Peyer's patch (tissue), 4 donors: ENCODE measurements around the gene AMDHD2. TPM values are rescaled to one million over a fixed set of nuclear protein-coding genes. Genes with fewer than 3 reads are reported as not detected.
A peak's percentile ranks its signal among the peaks of the same experiment; 100 is the strongest.

Source experiments
- DNase-seq, 3 donors: peaks; one replicate each; pipeline ENCODE4 v3.0.0-alpha.2; 2017 to 2019
- H3K27ac ChIP-seq, 4 donors: fragments of 200-600 bp; sonication (generic); one replicate each; pipeline ENCODE4 v1.5.1; 2016 to 2019
- H3K27me3 ChIP-seq, 2 donors: fragments of 200-600 bp; sonication (generic); one replicate each; pipeline ENCODE4 v1.5.1; 2019
- H3K36me3 ChIP-seq, 3 donors: fragments of 200-600 bp; sonication (generic); one replicate each; pipeline ENCODE4 v1.5.1; 2016 to 2019
- H3K4me1 ChIP-seq, 4 donors: fragments of 200-600 bp; sonication (generic); one replicate each; pipeline ENCODE4 v1.5.1; 2016 to 2019
- H3K4me3 ChIP-seq, 4 donors: fragments of 200-600 bp; sonication (generic); 1 replicate in 3 of 4; 2 replicates in 1 of 4; pipeline ENCODE4 v1.5.1; 2016 to 2019; ENCODE audit warnings: mild to moderate bottlenecking in 1 of 4
- H3K9me3 ChIP-seq, 4 donors: fragments of 200-600 bp; sonication (generic); one replicate each; pipeline ENCODE4 v1.5.1; 2016 to 2019; ENCODE audit warnings: mild to moderate bottlenecking in 1 of 4
- CTCF ChIP-seq, 6 experiments: fragments of 450-650 bp in 4 of 6; fragments of 200-600 bp in 2 of 6; sonication (generic) in 1 of 6; IDR thresholded peaks; one replicate each; pipeline ENCODE4 v1.5.1; 2017 to 2019; ENCODE audit warnings: antibody characterized with exemption in 6 of 6, mild to moderate bottlenecking in 3 of 6, moderate library complexity in 1 of 6
- POLR2A ChIP-seq, 2 donors: fragments of 450-650 bp; IDR thresholded peaks; one replicate each; pipeline ENCODE4 v1.5.1; 2017; ENCODE audit warnings: antibody characterized with exemption in 2 of 2, mild to moderate bottlenecking in 2 of 2, moderate library complexity in 2 of 2
- total RNA-seq, 4 donors: library from RNA; depleted of rRNA; stranded (reverse); fragments of >200 nt; gene quantifications; one replicate each; pipeline ENCODE4 v1.1.0, GENCODE V29; 2016

Gene AMDHD2
- total RNA-seq, result 100 to 1,000 TPM in 1 of 4 donors, 10 to 100 TPM in 3; 56.0 to 173 (median 83.8) TPM

- DNase-seq, result peak; percentile 93 to 95 (median 94)
- Histone ChIP-seq H3K27ac (peak within 1 kb of the TSS; percentile 85 to 96 (median 88)), H3K36me3 (peaks cover 0 to 24% (median 0%) of the 10 kb centered on the region in 3 donors), H3K4me3 (peak within 1 kb of the TSS; percentile 68 to 91 (median 78)), H3K27me3 (no peaks in the 10 kb centered on the region), H3K4me1 (peaks cover 6 to 67% (median 37%) of the 10 kb centered on the region in 4 donors), H3K9me3 (no peaks in the 10 kb centered on the region)
- no peak for TF ChIP-seq CTCF (IDR thresholded peaks at IDR 0.05)
- peak; percentile 36 to 61 for TF ChIP-seq POLR2A (IDR thresholded peaks at IDR 0.05)
Measured at GRCh38 chr16:2520097-2520783, at the start of gene AMDHD2. Gene AMDHD2, plus strand, starts transcription at chr16:2520371. Its CDS starts 88 bp downstream, at chr16:2520459.

- DNase-seq, result no peak
- Histone ChIP-seq H3K27ac (no peak overlapping the region), H3K4me3 (no peak overlapping the region), H3K9me3 (no peaks in the 10 kb centered on the region), H3K4me1 (peaks cover 0 to 63% (median 34%) of the 10 kb centered on the region in 4 donors), H3K36me3 (no peaks in the 10 kb centered on the region), H3K27me3 (peaks cover 0 to 37% of the 10 kb centered on the region in 2 donors)
- TF ChIP-seq CTCF (IDR thresholded peaks at IDR 0.05), result no peak
- no peak for TF ChIP-seq POLR2A (IDR thresholded peaks at IDR 0.05)
Measured at GRCh38 chr16:2470603-2471015, 49.6 kb upstream of the AMDHD2 start.

DNA sequence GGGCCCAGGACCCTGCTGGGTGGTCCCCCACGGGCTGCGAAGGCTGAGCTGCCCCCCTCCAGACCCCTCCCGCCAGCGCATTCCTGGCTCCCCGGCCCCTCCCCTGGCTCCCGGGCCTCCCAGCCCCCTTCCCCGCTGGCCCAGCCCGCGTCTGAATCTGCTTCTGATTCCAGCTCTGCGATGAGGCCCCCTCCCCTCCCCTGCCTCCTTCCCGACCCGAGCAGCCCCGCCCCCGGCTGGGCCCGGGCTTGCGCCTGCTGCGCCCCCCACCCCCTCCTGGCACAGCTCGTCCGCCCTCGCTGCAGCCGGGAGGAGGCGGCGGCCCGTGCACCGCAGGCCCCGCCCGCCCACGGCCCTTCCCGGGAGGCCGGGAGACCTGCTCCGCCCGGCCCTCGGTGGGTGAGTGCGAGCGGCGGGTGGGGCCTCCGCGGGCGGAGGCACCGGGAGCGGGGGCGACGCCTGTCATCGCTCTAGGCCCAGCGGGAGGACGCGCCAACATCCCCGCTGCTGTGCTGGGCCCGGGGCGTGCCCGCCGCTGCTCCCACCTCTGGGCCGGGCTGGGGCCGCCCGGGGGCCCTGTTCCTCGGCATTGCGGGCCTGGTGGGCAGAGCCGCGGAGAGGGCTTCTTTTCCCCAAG is 49.0 kb upstream of the AMDHD2 start, which contains the start of gene NTN3:
Gene NTN3, plus strand, starts transcription at position 282 of the 637 bp plus-strand sequence. CDS start 405 bp downstream, outside the sequence.
- H3K27me3 ChIP-seq, result peaks cover 0 to 37% of the 10 kb centered on the region in 2 donors
- peaks cover 0 to 68% (median 36%) of the 10 kb centered on the region in 4 donors for H3K4me1 ChIP-seq
- DNase-seq, result no peak
- H3K9me3 ChIP-seq, result no peaks in the 10 kb centered on the region
- H3K27ac ChIP-seq, result no peak within 1 kb of the TSS
- H3K4me3 ChIP-seq, result peak within 1 kb of the TSS in 3 of 4 donors; percentile 21 to 30 (median 26)
- H3K36me3 ChIP-seq, result no peaks in the 10 kb centered on the region
- TF ChIP-seq CTCF (IDR thresholded peaks at IDR 0.05) (no peak), POLR2A (IDR thresholded peaks at IDR 0.05) (no peak)

GRCh38 chr16:2471653-2472487 is 48.3 kb upstream of the AMDHD2 start:
- peak overlapping the region in 3 of 4 donors; percentile 21 to 30 (median 26) for H3K4me3 ChIP-seq
- H3K4me1 ChIP-seq, result peaks cover 0 to 68% (median 36%) of the 10 kb centered on the region in 4 donors
- H3K36me3 ChIP-seq, result no peaks in the 10 kb centered on the region
- H3K27ac ChIP-seq, result no peak overlapping the region
- H3K9me3 ChIP-seq, result no peaks in the 10 kb centered on the region
- no peak for DNase-seq
- H3K27me3 ChIP-seq, result peaks cover 0 to 37% of the 10 kb centered on the region in 2 donors
- TF ChIP-seq POLR2A (IDR thresholded peaks at IDR 0.05), result no peak
- TF ChIP-seq CTCF (IDR thresholded peaks at IDR 0.05), result no peak

GRCh38 chr16:2472488-2472864 is 47.7 kb upstream of the AMDHD2 start:
- H3K4me3 ChIP-seq, result no peak overlapping the region
- no peaks in the 10 kb centered on the region for H3K9me3 ChIP-seq
- peaks cover 0 to 65% (median 36%) of the 10 kb centered on the region in 4 donors for H3K4me1 ChIP-seq
- no peak overlapping the region for H3K27ac ChIP-seq
- H3K36me3 ChIP-seq, result no peaks in the 10 kb centered on the region
- H3K27me3 ChIP-seq, result peaks cover 0 to 37% of the 10 kb centered on the region in 2 donors
- DNase-seq, result no peak
- no peak for TF ChIP-seq CTCF (IDR thresholded peaks at IDR 0.05)
- TF ChIP-seq POLR2A (IDR thresholded peaks at IDR 0.05), result no peak
